Measurements from ENCODE around the gene DNAJC17. TPM values are rescaled to one million over a fixed set of nuclear protein-coding genes. Genes with fewer than 3 reads are reported as not detected.

DNAJC17 gene
- total and polyA plus RNA-seq, 2 of the 13 experiments (the other 11 are each of a cell fraction or from before 2014, with no cell fraction given), result 22.2 to 26.5 TPM

DNA sequence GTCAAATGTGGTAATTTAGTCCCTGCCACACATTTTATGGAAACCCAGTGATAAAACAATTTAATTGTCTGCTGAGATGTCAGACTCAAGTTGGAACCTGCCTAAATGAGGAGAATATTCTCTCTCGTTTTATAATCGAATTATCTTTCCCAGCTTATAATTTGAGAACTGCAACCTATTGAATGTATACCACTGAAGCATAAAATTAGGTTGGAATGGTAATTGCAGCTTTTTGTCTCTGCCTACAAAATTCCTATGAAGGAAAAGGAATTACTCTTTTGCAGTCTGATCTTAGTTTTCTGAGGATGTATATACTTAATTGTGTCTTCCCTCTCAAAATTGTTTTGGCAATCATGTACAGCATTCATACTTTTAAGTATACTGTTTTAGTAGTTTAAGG is 83.4 kb downstream of the DNAJC17 start:
- POLR2A ChIA-PET, result no interaction called here
- CTCF ChIA-PET (ENCODE audit: low intra/inter-chr PET ratio, low total read pairs), result no interaction called here
- FAIRE-seq, result no peak

More for the DNA sequence above, 83.4 kb downstream of the DNAJC17 start:
- intact Hi-C loops (cut with micrococcal nuclease; ENCODE audit: unreplicated experiment), result no loop called here
- Histone ChIP-seq H3K9me3 (ENCODE audit: low read length) (no peaks in the 10 kb centered on the region), H3K4me2 (ENCODE audit: low read depth, low read length) (no peak overlapping the region), H3K4me3 (replicated peaks in 1 of 3; ENCODE audit: insufficient read depth in 1 of 3, low read depth in 2 of 3, low read length in 3 of 3) (no peak overlapping the region), H3K4me1 (ENCODE audit: insufficient read depth, low read length) (no peaks in the 10 kb centered on the region), H3K79me2 (ENCODE audit: insufficient read depth, low read length) (no peaks in the 10 kb centered on the region), H3K9ac (ENCODE audit: insufficient read depth, low read depth, low read length) (no peak overlapping the region), H3K36me3 (replicated peaks in 1 of 2; ENCODE audit: control insufficient read depth in 1 of 2, insufficient read depth in 2 of 2, low read length in 2 of 2) (peaks cover 0 to 23% of the 10 kb centered on the region in 2 experiments; a peak in 3 of 5 replicates), H2AFZ (ENCODE audit: low read length) (no peak overlapping the region), H3K27me3 (ENCODE audit: control insufficient read depth in 1 of 2, insufficient read depth in 2 of 2, low read length in 2 of 2) (no peaks in the 10 kb centered on the region), H3K27ac (ENCODE audit: extremely low read length, insufficient read depth, low read length) (no peak overlapping the region), H4K20me1 (ENCODE audit: insufficient read depth, low read length) (no peaks in the 10 kb centered on the region)
- no peak for ATAC-seq
- WGBS (ENCODE audit: low lambda C conversion rate), result 75% methylated on average over 2 of the region's 2 CpGs
- in situ Hi-C loops (cut with HindIII; ENCODE audit: extremely low pct_ligation_motif_present, low pct_unique_long_range_greater_than_20kb), result no loop called here
- TF ChIP-seq SP4 (CRISPR knock-in tag; IDR thresholded peaks at IDR 0.05) (no peak), NR2F1 (CRISPR knock-in tag; IDR thresholded peaks at IDR 0.05) (no peak), NR2F6 (IDR thresholded peaks at IDR 0.05) (no peak), NR2F6 (CRISPR knock-in tag; IDR thresholded peaks at IDR 0.05) (no peak)
- TF ChIP-seq, protein P1, sequence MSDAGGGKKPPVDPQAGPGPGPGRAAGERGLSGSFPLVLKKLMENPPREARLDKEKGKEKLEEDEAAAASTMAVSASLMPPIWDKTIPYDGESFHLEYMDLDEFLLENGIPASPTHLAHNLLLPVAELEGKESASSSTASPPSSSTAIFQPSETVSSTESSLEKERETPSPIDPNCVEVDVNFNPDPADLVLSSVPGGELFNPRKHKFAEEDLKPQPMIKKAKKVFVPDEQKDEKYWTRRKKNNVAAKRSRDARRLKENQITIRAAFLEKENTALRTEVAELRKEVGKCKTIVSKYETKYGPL (CRISPR knock-in tag; IDR thresholded peaks at IDR 0.05), result no peak
- TF ChIP-seq, protein P2, sequence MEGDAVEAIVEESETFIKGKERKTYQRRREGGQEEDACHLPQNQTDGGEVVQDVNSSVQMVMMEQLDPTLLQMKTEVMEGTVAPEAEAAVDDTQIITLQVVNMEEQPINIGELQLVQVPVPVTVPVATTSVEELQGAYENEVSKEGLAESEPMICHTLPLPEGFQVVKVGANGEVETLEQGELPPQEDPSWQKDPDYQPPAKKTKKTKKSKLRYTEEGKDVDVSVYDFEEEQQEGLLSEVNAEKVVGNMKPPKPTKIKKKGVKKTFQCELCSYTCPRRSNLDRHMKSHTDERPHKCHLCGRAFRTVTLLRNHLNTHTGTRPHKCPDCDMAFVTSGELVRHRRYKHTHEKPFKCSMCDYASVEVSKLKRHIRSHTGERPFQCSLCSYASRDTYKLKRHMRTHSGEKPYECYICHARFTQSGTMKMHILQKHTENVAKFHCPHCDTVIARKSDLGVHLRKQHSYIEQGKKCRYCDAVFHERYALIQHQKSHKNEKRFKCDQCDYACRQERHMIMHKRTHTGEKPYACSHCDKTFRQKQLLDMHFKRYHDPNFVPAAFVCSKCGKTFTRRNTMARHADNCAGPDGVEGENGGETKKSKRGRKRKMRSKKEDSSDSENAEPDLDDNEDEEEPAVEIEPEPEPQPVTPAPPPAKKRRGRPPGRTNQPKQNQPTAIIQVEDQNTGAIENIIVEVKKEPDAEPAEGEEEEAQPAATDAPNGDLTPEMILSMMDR (CRISPR knock-in tag; IDR thresholded peaks at IDR 0.05), result no peak
- TF ChIP-seq, protein P3, sequence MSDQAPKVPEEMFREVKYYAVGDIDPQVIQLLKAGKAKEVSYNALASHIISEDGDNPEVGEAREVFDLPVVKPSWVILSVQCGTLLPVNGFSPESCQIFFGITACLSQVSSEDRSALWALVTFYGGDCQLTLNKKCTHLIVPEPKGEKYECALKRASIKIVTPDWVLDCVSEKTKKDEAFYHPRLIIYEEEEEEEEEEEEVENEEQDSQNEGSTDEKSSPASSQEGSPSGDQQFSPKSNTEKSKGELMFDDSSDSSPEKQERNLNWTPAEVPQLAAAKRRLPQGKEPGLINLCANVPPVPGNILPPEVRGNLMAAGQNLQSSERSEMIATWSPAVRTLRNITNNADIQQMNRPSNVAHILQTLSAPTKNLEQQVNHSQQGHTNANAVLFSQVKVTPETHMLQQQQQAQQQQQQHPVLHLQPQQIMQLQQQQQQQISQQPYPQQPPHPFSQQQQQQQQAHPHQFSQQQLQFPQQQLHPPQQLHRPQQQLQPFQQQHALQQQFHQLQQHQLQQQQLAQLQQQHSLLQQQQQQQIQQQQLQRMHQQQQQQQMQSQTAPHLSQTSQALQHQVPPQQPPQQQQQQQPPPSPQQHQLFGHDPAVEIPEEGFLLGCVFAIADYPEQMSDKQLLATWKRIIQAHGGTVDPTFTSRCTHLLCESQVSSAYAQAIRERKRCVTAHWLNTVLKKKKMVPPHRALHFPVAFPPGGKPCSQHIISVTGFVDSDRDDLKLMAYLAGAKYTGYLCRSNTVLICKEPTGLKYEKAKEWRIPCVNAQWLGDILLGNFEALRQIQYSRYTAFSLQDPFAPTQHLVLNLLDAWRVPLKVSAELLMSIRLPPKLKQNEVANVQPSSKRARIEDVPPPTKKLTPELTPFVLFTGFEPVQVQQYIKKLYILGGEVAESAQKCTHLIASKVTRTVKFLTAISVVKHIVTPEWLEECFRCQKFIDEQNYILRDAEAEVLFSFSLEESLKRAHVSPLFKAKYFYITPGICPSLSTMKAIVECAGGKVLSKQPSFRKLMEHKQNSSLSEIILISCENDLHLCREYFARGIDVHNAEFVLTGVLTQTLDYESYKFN (CRISPR knock-in tag; conservative IDR thresholded peaks at IDR 0.05), result no peak
- no TSS peak for BruUV-seq (replicated peaks)
- no peak for DNase-seq (ENCODE audit: low spot score)

Measured in HepG2 (cell line).